ENCODE measurements around the gene SCPEP1.

Gene SCPEP1

GRCh38 chr17:57002904-57003303, 25.0 kb downstream of the SCPEP1 start:
- Histone ChIP-seq H2AFZ (no peak overlapping the region), H3K36me3 (ENCODE audit: control insufficient read depth, insufficient read depth, low read length) (no peaks in the 10 kb centered on the region), H3K27me3 (ENCODE audit: control insufficient read depth, insufficient read depth, low read length) (no peaks in the 10 kb centered on the region), H3K4me2 (ENCODE audit: low read length) (no peak overlapping the region), H3K27ac (no peak overlapping the region), H3K79me2 (no peaks in the 10 kb centered on the region), H3K4me1 (no peaks in the 10 kb centered on the region), H3K4me3 (ENCODE audit: low read depth, low read length) (no peak overlapping the region), H3K9ac (no peak overlapping the region), H3K9me3 (ENCODE audit: control insufficient read depth, low read length) (no peaks in the 10 kb centered on the region)
- TF ChIP-seq CTCF (IDR thresholded peaks at IDR 0.05) = no peak

- Histone ChIP-seq H3K4me1 (peaks cover 3% of the 10 kb centered on the region), H3K4me2 (ENCODE audit: low read length) (no peak overlapping the region), H2AFZ (no peak overlapping the region), H3K27me3 (ENCODE audit: control insufficient read depth, insufficient read depth, low read length) (no peaks in the 10 kb centered on the region), H3K4me3 (ENCODE audit: low read depth, low read length) (no peak overlapping the region), H3K9me3 (ENCODE audit: control insufficient read depth, low read length) (no peaks in the 10 kb centered on the region), H3K9ac (no peak overlapping the region), H3K27ac (no peak overlapping the region), H3K79me2 (no peaks in the 10 kb centered on the region), H3K36me3 (ENCODE audit: control insufficient read depth, insufficient read depth, low read length) (no peaks in the 10 kb centered on the region)
- peak; percentile 35 for TF ChIP-seq CTCF (IDR thresholded peaks at IDR 0.05)
Measured at GRCh38 chr17:57004944-57005579, 27.1 kb downstream of the SCPEP1 start.

GRCh38 chr17:57006040-57006439, 28.1 kb downstream of the SCPEP1 start:
- TF ChIP-seq CTCF (IDR thresholded peaks at IDR 0.05) = no peak
- peaks cover 6% of the 10 kb centered on the region for H3K4me1 ChIP-seq
- H3K4me3 ChIP-seq (ENCODE audit: low read depth, low read length) = no peak overlapping the region
- H3K4me2 ChIP-seq (ENCODE audit: low read length) = no peak overlapping the region
- no peaks in the 10 kb centered on the region for H3K36me3 ChIP-seq (ENCODE audit: control insufficient read depth, insufficient read depth, low read length)
- no peak overlapping the region for H3K27ac ChIP-seq
- no peaks in the 10 kb centered on the region for H3K9me3 ChIP-seq (ENCODE audit: control insufficient read depth, low read length)
- no peak overlapping the region for H2AFZ ChIP-seq
- H3K79me2 ChIP-seq = no peaks in the 10 kb centered on the region
- no peaks in the 10 kb centered on the region for H3K27me3 ChIP-seq (ENCODE audit: control insufficient read depth, insufficient read depth, low read length)
- H3K9ac ChIP-seq = no peak overlapping the region

GRCh38 chr17:57008958-57009357, 31.0 kb downstream of the SCPEP1 start:
- Histone ChIP-seq H3K4me3 (ENCODE audit: low read depth, low read length) (no peak overlapping the region), H3K27me3 (ENCODE audit: control insufficient read depth, insufficient read depth, low read length) (no peaks in the 10 kb centered on the region), H3K9me3 (ENCODE audit: control insufficient read depth, low read length) (no peaks in the 10 kb centered on the region), H3K4me2 (ENCODE audit: low read length) (no peak overlapping the region), H3K9ac (no peak overlapping the region), H3K27ac (no peak overlapping the region), H2AFZ (peak overlapping the region; percentile 25), H3K4me1 (peaks cover 14% of the 10 kb centered on the region), H3K36me3 (ENCODE audit: control insufficient read depth, insufficient read depth, low read length) (no peaks in the 10 kb centered on the region), H3K79me2 (no peaks in the 10 kb centered on the region)
- no peak for TF ChIP-seq CTCF (IDR thresholded peaks at IDR 0.05)

All from parathyroid adenoma (tissue), 2 donors.